GM12878 (cell line): Measurements from ENCODE around the gene PODN. TPM values are rescaled to one million over a fixed set of nuclear protein-coding genes. Genes with fewer than 3 reads are reported as not detected.

Experiments used
- ATAC-seq: fragments of 200-7000 bp; cut with Tn5 transposase; 3 replicates; pipeline ENCODE4 v1.9.1; 2020; ENCODE audit warnings: mild to moderate bottlenecking, moderate library complexity
- BruUV-seq: library from RNA; stranded (reverse); fragments of 400-500 nt; replicated peaks from 2 replicates; lab custom pipeline; 2021; lab: Mats Ljungman, UMichigan
- CTCF ChIA-PET: fragments of 300-600 bp; sonication (Branson Sonifier 250); formaldehyde crosslinking; extraction: SDS; loops from one replicate; lab custom pipeline; 2021; ENCODE audit warnings: inconsistent platforms; lab: Yijun Ruan, JAX
- POLR2A ChIA-PET: fragments of 350-600 bp; formaldehyde crosslinking; extraction: SDS; loops from one replicate; lab custom pipeline; 2021; ENCODE audit warnings: inconsistent platforms; lab: Charles Lee
- RAD21 ChIA-PET: fragments of 300-600 bp; sonication (Branson Sonifier 250); formaldehyde crosslinking; loops from one replicate; lab custom pipeline; 2023; ENCODE audit warnings: antibody characterized with exemption; ENCODE audit not compliant: unreplicated experiment; lab: Charles Lee
- SMC1A ChIA-PET: fragments of 300-600 bp; sonication (Branson Sonifier 250); formaldehyde crosslinking; loops from one replicate; lab custom pipeline; 2023; ENCODE audit not compliant: unreplicated experiment, uncharacterized antibody; lab: Charles Lee
- DNase-seq: peaks from one replicate; pipeline ENCODE4 v3.0.0-alpha.2; 2011; ENCODE audit warnings: low read depth, low spot score
- FAIRE-seq: peaks from 3 replicates; lab custom pipeline; 2011; peaks lifted over from hg19 to GRCh38; lab: Jason Lieb, UNC
- H2AFZ ChIP-seq: 2 replicates; pipeline ENCODE4 v1.6.0; 2011; ENCODE audit warnings: low read depth, low read length, control low read depth; ENCODE audit not compliant: control insufficient read depth
- H3K27ac ChIP-seq: 2 replicates; pipeline ENCODE4 v1.5.1; 2011; ENCODE audit warnings: control low read depth; ENCODE audit not compliant: control insufficient read depth, insufficient read depth
- H3K27me3 ChIP-seq, 2 experiments: replicated peaks in 1 of 2; 2 replicates each; pipeline versions ENCODE4 v1.6.0 to v1.6.1; 2011; ENCODE audit warnings: low read length in 1 of 2; ENCODE audit not compliant: control insufficient read depth in 2 of 2, insufficient read depth in 2 of 2
- H3K36me3 ChIP-seq, 2 experiments: 2 replicates each; pipeline ENCODE4 v1.5.1; 2011; ENCODE audit warnings: low read length in 1 of 2; ENCODE audit not compliant: control insufficient read depth in 2 of 2, insufficient read depth in 2 of 2
- H3K4me1 ChIP-seq: 2 replicates; pipeline ENCODE4 v1.6.1; 2011; ENCODE audit warnings: mild to moderate bottlenecking, low read length, moderate library complexity, mixed read lengths; ENCODE audit not compliant: control insufficient read depth, insufficient read depth
- H3K4me2 ChIP-seq: 2 replicates; pipeline ENCODE4 v1.6.0; 2011; ENCODE audit warnings: control low read depth; ENCODE audit not compliant: control insufficient read depth, insufficient read depth
- H3K4me3 ChIP-seq: fragments of 200-600 bp; sonication (generic); 2 replicates; pipeline ENCODE4 v1.5.1; 2016
- H3K79me2 ChIP-seq: 2 replicates; pipeline ENCODE4 v1.6.0; 2011; ENCODE audit warnings: low read length; ENCODE audit not compliant: control insufficient read depth, insufficient read depth
- H3K9ac ChIP-seq: 2 replicates; pipeline ENCODE4 v1.8.0; 2011; ENCODE audit warnings: low read length, control low read depth, mixed read lengths; ENCODE audit not compliant: control insufficient read depth, insufficient read depth
- H3K9me3 ChIP-seq: replicated peaks from 3 replicates; pipeline ENCODE4 v1.5.1; 2011; ENCODE audit warnings: mild to moderate bottlenecking, low read length; ENCODE audit not compliant: control insufficient read depth, insufficient read depth
- H4K20me1 ChIP-seq: 2 replicates; pipeline ENCODE4 v1.6.0; 2011; ENCODE audit not compliant: control insufficient read depth, insufficient read depth
- JUNB ChIP-seq: IDR thresholded peaks from 2 replicates; pipeline ENCODE4 v1.6.1; 2016; ENCODE audit warnings: antibody characterized with exemption, mild to moderate bottlenecking
- NFIC ChIP-seq: IDR thresholded peaks from 2 replicates; pipeline ENCODE4 v1.6.1; 2012; ENCODE audit warnings: low read depth, mild to moderate bottlenecking, inconsistent platforms, low read length, moderate library complexity
- NFYA ChIP-seq: IDR thresholded peaks from 2 replicates; pipeline ENCODE4 v1.6.1; 2011; ENCODE audit warnings: low read depth, mild to moderate bottlenecking, low read length, improper control_type of control experiment, borderline replicate concordance
- RAD21 ChIP-seq: IDR thresholded peaks from 2 replicates; pipeline ENCODE4 v1.6.1; 2011; ENCODE audit warnings: mild to moderate bottlenecking, low read depth, low read length, moderate library complexity; ENCODE audit not compliant: insufficient read depth
- RFX5 ChIP-seq: IDR thresholded peaks from 2 replicates; pipeline ENCODE4 v1.6.1; 2011; ENCODE audit warnings: low read depth, low read length, improper control_type of control experiment
- SIN3A ChIP-seq: IDR thresholded peaks from 2 replicates; pipeline ENCODE4 v1.6.1; 2012; ENCODE audit warnings: low read depth, low read length, improper control_type of control experiment
- TAF1 ChIP-seq: IDR thresholded peaks from 2 replicates; pipeline ENCODE4 v1.6.1; 2011; ENCODE audit warnings: mild to moderate bottlenecking, low read depth, low read length, borderline replicate concordance
- YY1 ChIP-seq: IDR thresholded peaks from 2 replicates; pipeline ENCODE4 v1.6.1; 2011; ENCODE audit warnings: low read depth, mild to moderate bottlenecking, low read length
- ZNF384 ChIP-seq: IDR thresholded peaks from 2 replicates; pipeline ENCODE4 v1.6.1; 2012; ENCODE audit warnings: low read depth, mild to moderate bottlenecking, low read length, improper control_type of control experiment, borderline replicate concordance
- in situ Hi-C: fragments of 300-500 bp; cut with MboI; formaldehyde crosslinking; loops from 9 replicates; pipeline ENCODE4 v1.14.3; 2018; ENCODE audit warnings: mixed read lengths
- intact Hi-C: fragments of 100-400 bp; cut with micrococcal nuclease; formaldehyde crosslinking; loops from one replicate; pipeline ENCODE4 v1.14.2; 2022; ENCODE audit not compliant: unreplicated experiment
- polyA plus RNA-seq, 11 experiments: library from polyadenylated mRNA; depleted of rRNA in 4 of 11; unstranded in 6 of 11; stranded (reverse) in 5 of 11; fragments of >200 nt; fragmentation: Nextera tagmentation in 4 of 11; fragmentation: Illumina TruSeq in 1 of 11; extraction: Ambion mirVana in 4 of 11; extraction: Trizol in 1 of 11; gene quantifications; 1 replicate in 1 of 11; 2 replicates in 10 of 11; pipeline versions ENCODE4 v1.2.1 to v1.2.3, GENCODE V29; 2011 to 2016; ENCODE audit warnings: inconsistent platforms in 2 of 11, missing spikeins in 2 of 11, low read depth in 1 of 11
- total RNA-seq, 4 experiments: library from RNA; depleted of rRNA in 3 of 4; stranded (reverse); fragments of >200 nt in 3 of 4; fragmentation: Illumina TruSeq in 1 of 4; extraction: Trizol in 1 of 4; gene quantifications; 2 replicates each; pipeline versions ENCODE4 v1.2.1 to v1.2.3, GENCODE V29; 2013 to 2021
- TF ChIP-seq, protein P1 (sequence below): IDR thresholded peaks from 2 replicates; pipeline ENCODE4 v1.6.1; 2012; ENCODE audit warnings: low read depth, low read length, improper control_type of control experiment
- TF ChIP-seq, protein P2 (sequence below): fragments of 450-650 bp; IDR thresholded peaks from 2 replicates; pipeline ENCODE4 v1.6.1; 2018; ENCODE audit warnings: mild to moderate bottlenecking, low read depth, moderate library complexity; ENCODE audit not compliant: partially characterized antibody

PODN gene
- total and polyA plus RNA-seq, 10 of the 15 experiments (the other 5 are each of a cell fraction or from before 2014, with no cell fraction given) = 0.10 TPM; not detected in 9

DNA sequence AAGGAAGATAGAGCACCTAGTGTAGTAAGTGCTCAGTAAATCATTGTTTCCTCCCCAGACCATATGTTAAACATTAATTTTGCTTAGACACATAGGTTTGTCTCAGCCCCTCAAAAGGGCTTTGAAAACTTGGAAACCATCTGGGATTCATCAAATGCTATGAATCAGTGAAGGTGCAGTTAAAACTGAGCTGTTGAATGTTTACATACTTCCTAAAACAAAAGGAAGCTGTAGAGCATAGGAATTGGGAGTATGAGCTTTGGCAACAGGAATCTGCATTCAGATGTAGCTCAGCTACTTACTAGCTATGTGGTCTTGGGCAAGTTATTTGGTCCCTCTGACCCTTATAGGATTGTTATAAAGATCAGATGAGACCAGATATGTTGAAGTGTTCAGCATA lies 18.7 kb upstream of the PODN start:
- Histone ChIP-seq H3K27ac (no peak overlapping the region), H3K4me2 (no peak overlapping the region), H3K79me2 (no peaks in the 10 kb centered on the region), H3K9me3 (no peaks in the 10 kb centered on the region), H3K4me1 (no peaks in the 10 kb centered on the region), H2AFZ (no peak overlapping the region), H3K36me3 (peaks cover 3 to 4% of the 10 kb centered on the region in 2 experiments; a peak in 3 of 4 replicates), H3K27me3 (no peaks in the 10 kb centered on the region), H3K9ac (no peak overlapping the region), H3K4me3 (no peak overlapping the region), H4K20me1 (no peaks in the 10 kb centered on the region)
- ChIA-PET RAD21 (no interaction called here), SMC1A (no interaction called here), CTCF (interaction anchor here (0.7 to 1.6 kb wide), 4 partner anchors 11 to 182 kb away, joined by 3 to 4 read pairs (median 3); no protein-coding TSS in a partner anchor), POLR2A (interaction anchor here (0.6 kb wide), 1 partner anchor 31 kb away, joined by 5 read pairs; no protein-coding TSS in a partner anchor)
- in situ Hi-C loops (no loop called here), intact Hi-C loops (no loop called here)
- DNase-seq (no peak), FAIRE-seq (no peak), ATAC-seq (no peak)
- TSS peak; percentile 20 for BruUV-seq
- TF ChIP-seq, protein P1, sequence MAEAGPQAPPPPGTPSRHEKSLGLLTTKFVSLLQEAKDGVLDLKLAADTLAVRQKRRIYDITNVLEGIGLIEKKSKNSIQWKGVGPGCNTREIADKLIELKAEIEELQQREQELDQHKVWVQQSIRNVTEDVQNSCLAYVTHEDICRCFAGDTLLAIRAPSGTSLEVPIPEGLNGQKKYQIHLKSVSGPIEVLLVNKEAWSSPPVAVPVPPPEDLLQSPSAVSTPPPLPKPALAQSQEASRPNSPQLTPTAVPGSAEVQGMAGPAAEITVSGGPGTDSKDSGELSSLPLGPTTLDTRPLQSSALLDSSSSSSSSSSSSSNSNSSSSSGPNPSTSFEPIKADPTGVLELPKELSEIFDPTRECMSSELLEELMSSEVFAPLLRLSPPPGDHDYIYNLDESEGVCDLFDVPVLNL = no peak
- TF ChIP-seq JUNB = no peak
- no peak for TF ChIP-seq NFIC
- TF ChIP-seq YY1 = no peak
- TF ChIP-seq ZNF384 = no peak
- TF ChIP-seq, protein P2, sequence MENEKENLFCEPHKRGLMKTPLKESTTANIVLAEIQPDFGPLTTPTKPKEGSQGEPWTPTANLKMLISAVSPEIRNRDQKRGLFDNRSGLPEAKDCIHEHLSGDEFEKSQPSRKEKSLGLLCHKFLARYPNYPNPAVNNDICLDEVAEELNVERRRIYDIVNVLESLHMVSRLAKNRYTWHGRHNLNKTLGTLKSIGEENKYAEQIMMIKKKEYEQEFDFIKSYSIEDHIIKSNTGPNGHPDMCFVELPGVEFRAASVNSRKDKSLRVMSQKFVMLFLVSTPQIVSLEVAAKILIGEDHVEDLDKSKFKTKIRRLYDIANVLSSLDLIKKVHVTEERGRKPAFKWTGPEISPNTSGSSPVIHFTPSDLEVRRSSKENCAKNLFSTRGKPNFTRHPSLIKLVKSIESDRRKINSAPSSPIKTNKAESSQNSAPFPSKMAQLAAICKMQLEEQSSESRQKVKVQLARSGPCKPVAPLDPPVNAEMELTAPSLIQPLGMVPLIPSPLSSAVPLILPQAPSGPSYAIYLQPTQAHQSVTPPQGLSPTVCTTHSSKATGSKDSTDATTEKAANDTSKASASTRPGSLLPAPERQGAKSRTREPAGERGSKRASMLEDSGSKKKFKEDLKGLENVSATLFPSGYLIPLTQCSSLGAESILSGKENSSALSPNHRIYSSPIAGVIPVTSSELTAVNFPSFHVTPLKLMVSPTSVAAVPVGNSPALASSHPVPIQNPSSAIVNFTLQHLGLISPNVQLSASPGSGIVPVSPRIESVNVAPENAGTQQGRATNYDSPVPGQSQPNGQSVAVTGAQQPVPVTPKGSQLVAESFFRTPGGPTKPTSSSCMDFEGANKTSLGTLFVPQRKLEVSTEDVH = no peak
- no peak for TF ChIP-seq SIN3A
- TF ChIP-seq TAF1 = no peak
- no peak for TF ChIP-seq RAD21
- no peak for TF ChIP-seq NFYA
- TF ChIP-seq RFX5 = no peak
